NK-92 treated with Interleukin-12 subunit alpha and Interleukin-12 subunit beta, amount 100 ng/mL, for 24 hours (cell line): ENCODE measurements around the gene GRHL1.
"Not testable (repeated sequence)": the region's sequence is repeated elsewhere in the genome, so short reads cannot be mapped to it uniquely, and the experiment has no call there.

ENCODE experiments used
- DNase-seq: peaks from one replicate; lab custom pipeline; 2025; lab: John Stamatoyannopoulos, UW

GRHL1 gene

GRCh38 chr2:10009271-10009810, 57.8 kb downstream of the GRHL1 start:
- DNase-seq: no peak

GRCh38 chr2:10009811-10010781, 58.6 kb downstream of the GRHL1 start:
- DNase-seq: no peak

GRCh38 chr2:10010861-10011605, 59.5 kb downstream of the GRHL1 start:
- DNase-seq: not testable (repeated sequence)

GRCh38 chr2:10011606-10012325, 60.3 kb downstream of the GRHL1 start:
- not testable (repeated sequence) for DNase-seq

- not testable (repeated sequence) for DNase-seq
Measured at GRCh38 chr2:10012366-10012962, 61.0 kb downstream of the GRHL1 start.

- DNase-seq: no peak
Measured at GRCh38 chr2:10012963-10013461, 61.5 kb downstream of the GRHL1 start.

GRCh38 chr2:10013651-10014417, 62.3 kb downstream of the GRHL1 start:
- not testable (repeated sequence) for DNase-seq

- no peak for DNase-seq
Measured at GRCh38 chr2:10014418-10015190, 63.1 kb downstream of the GRHL1 start.

- DNase-seq: not testable (repeated sequence)
Measured at GRCh38 chr2:10015376-10015989, 64.0 kb downstream of the GRHL1 start.

- no peak for DNase-seq
Measured at GRCh38 chr2:10016001-10016801, 64.7 kb downstream of the GRHL1 start.

- DNase-seq: no peak
Measured at GRCh38 chr2:10016802-10017258, 65.3 kb downstream of the GRHL1 start.

- DNase-seq: no peak
Measured at GRCh38 chr2:10017313-10017941, 65.9 kb downstream of the GRHL1 start.

GRCh38 chr2:10019174-10019573, 67.7 kb downstream of the GRHL1 start:
- no peak for DNase-seq

GRCh38 chr2:10019602-10020400, 68.3 kb downstream of the GRHL1 start:
- DNase-seq: no peak

- no peak for DNase-seq
Measured at GRCh38 chr2:10022041-10022421, 70.5 kb downstream of the GRHL1 start.

- no peak for DNase-seq
Measured at GRCh38 chr2:10022445-10022844, 71.0 kb downstream of the GRHL1 start.
